GM06990 (cell line): Measurements from ENCODE around the gene NCAM2.
"Not testable (repeated sequence)": the region's sequence is repeated elsewhere in the genome, so short reads cannot be mapped to it uniquely, and the experiment has no call there.

Experiments
- DNase-seq: peaks from one replicate; pipeline ENCODE4 v3.0.0-alpha.2; 2011; ENCODE audit not compliant: insufficient read length; ENCODE audit errors: extremely low read depth
- H3K27me3 ChIP-seq: replicated peaks from 2 replicates; pipeline ENCODE4 v1.6.0; 2011; ENCODE audit warnings: low read length; ENCODE audit not compliant: control insufficient read depth, insufficient read depth
- H3K36me3 ChIP-seq: 2 replicates; pipeline ENCODE4 v1.5.1; 2011; ENCODE audit warnings: low read length; ENCODE audit not compliant: control insufficient read depth, insufficient read depth
- H3K4me3 ChIP-seq: replicated peaks from 2 replicates; pipeline ENCODE4 v1.5.1; 2011; ENCODE audit warnings: low read depth, mild to moderate bottlenecking, control low read depth, low read length
- CTCF ChIP-seq: IDR thresholded peaks from 2 replicates; pipeline ENCODE4 v1.5.1; 2011; ENCODE audit warnings: low read length, control low read depth, mild to moderate bottlenecking, inconsistent platforms; ENCODE audit not compliant: insufficient read depth, poor library complexity, severe bottlenecking

The NCAM2 gene

DNA sequence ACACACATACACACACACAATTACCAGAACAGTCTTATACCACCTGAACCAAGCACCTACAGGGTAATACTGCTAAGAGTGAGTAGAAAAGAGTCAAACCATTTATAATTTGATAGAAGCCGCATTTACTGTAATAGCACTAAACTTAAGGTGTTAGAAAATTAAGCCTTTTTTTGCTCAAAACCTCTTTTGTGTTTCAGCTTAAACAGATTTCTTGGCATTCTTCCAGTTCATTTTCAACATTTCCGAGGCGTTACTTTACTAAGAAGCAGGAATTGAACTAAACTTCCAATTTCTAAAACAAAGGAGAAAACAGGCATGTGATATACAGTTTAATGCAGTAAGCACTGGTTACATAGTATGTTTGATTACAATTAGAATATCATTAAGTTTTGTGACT lies 387.2 kb downstream of the NCAM2 start:
- no peaks in the 10 kb centered on the region for H3K27me3 ChIP-seq
- TF ChIP-seq CTCF = no peak
- H3K4me3 ChIP-seq = no peak overlapping the region
- no peak for DNase-seq
- H3K36me3 ChIP-seq = no peaks in the 10 kb centered on the region

GRCh38 chr21:21387916-21388315 lies 389.7 kb downstream of the NCAM2 start:
- TF ChIP-seq CTCF = no peak
- DNase-seq = no peak
- H3K36me3 ChIP-seq = no peaks in the 10 kb centered on the region
- no peak overlapping the region for H3K4me3 ChIP-seq
- H3K27me3 ChIP-seq = no peaks in the 10 kb centered on the region

DNA sequence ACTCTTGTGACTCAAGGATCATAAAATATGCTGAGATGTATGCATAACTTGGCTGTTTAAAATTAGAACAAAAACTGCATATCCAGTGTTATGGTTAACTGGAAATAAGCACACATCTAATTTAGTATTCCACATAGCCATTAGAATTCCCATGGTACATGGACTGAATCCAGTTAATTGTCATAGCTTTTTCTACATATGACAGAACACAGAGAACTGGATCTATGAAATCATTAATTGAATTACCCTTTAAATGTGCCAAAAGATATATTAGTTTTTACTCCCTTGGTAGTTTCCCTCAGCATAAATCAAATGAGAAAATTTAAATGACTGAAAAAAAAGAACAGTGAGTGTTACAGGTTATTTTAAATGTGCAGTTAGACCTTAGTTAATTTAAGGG lies 395.9 kb downstream of the NCAM2 start:
- DNase-seq = no peak
- no peak for TF ChIP-seq CTCF
- Histone ChIP-seq H3K36me3 (no peaks in the 10 kb centered on the region), H3K27me3 (no peaks in the 10 kb centered on the region), H3K4me3 (no peak overlapping the region)

GRCh38 chr21:21396424-21396823 lies 398.2 kb downstream of the NCAM2 start:
- DNase-seq = no peak
- TF ChIP-seq CTCF = no peak
- Histone ChIP-seq H3K27me3 (no peaks in the 10 kb centered on the region), H3K4me3 (no peak overlapping the region), H3K36me3 (no peaks in the 10 kb centered on the region)

DNA sequence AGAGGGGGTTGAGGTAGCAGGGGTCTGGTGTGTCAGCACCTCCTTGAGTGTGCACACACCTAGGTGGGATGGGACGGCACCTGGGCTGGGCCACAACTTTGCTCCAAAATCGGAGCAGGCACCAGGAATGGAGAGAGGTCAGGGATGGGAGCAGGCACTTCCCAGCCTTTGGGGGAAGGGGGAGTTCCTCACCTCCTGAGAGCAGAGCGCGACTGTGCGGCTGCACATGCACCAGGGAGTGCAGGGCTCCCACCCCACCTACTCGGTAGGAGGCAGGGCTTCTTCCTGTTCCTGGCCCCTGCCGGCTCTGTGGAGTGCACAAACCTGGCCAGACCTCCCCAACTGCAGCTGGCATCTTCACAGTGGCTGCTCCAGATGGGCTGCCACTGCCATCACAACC lies 399.3 kb downstream of the NCAM2 start:
- H3K4me3 ChIP-seq = no peak overlapping the region
- no peak for TF ChIP-seq CTCF
- H3K36me3 ChIP-seq = no peaks in the 10 kb centered on the region
- no peak for DNase-seq
- no peaks in the 10 kb centered on the region for H3K27me3 ChIP-seq

DNA sequence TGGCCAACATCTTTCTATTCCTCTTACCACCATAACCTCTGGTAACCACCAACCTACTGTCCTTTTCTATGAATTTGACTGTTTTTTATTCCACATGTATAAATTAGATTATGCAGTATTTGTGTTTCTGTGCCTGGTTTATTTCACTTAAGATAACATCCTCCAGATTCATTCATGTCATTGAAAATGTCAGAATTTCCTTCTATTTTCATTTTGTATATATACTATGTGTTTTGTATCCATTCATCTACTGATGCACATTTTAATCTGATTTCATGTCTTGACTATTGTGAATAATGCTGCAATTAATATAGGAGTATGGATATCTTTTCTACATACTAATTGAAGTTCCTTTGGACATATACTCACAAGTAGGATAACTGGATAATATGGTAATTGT lies 403.2 kb downstream of the NCAM2 start:
- no peak for DNase-seq
- no peak for TF ChIP-seq CTCF
- no peak overlapping the region for H3K4me3 ChIP-seq
- H3K36me3 ChIP-seq = no peaks in the 10 kb centered on the region
- H3K27me3 ChIP-seq = no peaks in the 10 kb centered on the region

DNA sequence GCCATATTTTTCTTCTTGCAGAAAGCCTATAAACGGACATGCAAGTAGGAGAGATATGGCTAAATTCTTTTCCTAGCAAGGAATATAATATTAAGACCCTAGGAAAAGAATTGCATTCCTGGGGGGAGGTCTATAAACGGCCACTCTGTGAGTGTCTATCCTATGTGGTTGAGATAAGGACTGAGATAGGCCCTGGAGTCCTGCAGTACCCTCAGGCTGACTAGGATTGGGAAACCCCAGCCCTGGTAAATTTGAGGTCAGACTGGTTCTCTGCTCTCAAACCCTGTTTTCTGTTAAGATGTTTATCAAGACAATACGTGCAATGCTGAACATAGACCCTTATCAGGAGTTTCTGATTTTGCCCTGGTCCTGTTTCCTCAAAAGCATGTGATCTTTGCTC lies 404.0 kb downstream of the NCAM2 start:
- H3K27me3 ChIP-seq, DNase-seq, H3K36me3 ChIP-seq: not testable (repeated sequence)

DNA sequence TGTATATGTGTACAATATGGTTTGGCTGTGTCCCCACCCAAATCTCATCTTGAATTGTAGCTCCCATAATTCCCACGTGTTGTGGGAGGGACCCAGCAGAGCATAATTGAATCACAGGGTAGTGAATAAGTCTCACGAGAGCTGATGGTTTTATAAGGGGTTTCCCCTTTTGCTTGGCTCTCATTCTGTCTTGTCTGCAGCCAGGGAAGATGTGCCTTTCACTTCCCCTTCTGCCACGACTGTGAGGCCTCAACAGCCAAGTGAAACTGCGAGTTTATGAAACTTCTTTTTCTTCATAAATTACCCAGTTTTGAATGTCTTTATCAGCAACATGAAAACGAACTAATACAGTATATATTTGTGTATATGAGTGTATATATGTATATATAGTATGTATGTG lies 406.1 kb downstream of the NCAM2 start:
- H3K27me3 ChIP-seq, DNase-seq: not testable (repeated sequence)

More for the DNA sequence above, 404.0 kb downstream of the NCAM2 start:
- not testable (repeated sequence) for H3K4me3 ChIP-seq

More for the DNA sequence above, 406.1 kb downstream of the NCAM2 start:
- not testable (repeated sequence) for H3K36me3 ChIP-seq, H3K4me3 ChIP-seq
